GM18951 (cell line): ENCODE results near the gene SLC22A2.

Experiments
- POLR2A ChIP-seq: IDR thresholded peaks from 4 replicates; pipeline ENCODE4 v1.6.1; 2011; ENCODE audit warnings: mild to moderate bottlenecking; ENCODE audit not compliant: insufficient read length, insufficient read depth; ENCODE audit errors: extremely low read depth
- in situ Hi-C: fragments of 300-500 bp; cut with MboI; formaldehyde crosslinking; loops from one replicate; pipeline ENCODE4 v1.12.0; 2022; ENCODE audit warnings: low sequenced_read_pairs, mixed read lengths, inconsistent platforms; ENCODE audit not compliant: unreplicated experiment

The SLC22A2 gene

GRCh38 chr6:160264061-160264612 is 5.5 kb upstream of the SLC22A2 start:
- no peak for TF ChIP-seq POLR2A
- in situ Hi-C loops, result no loop called here

DNA sequence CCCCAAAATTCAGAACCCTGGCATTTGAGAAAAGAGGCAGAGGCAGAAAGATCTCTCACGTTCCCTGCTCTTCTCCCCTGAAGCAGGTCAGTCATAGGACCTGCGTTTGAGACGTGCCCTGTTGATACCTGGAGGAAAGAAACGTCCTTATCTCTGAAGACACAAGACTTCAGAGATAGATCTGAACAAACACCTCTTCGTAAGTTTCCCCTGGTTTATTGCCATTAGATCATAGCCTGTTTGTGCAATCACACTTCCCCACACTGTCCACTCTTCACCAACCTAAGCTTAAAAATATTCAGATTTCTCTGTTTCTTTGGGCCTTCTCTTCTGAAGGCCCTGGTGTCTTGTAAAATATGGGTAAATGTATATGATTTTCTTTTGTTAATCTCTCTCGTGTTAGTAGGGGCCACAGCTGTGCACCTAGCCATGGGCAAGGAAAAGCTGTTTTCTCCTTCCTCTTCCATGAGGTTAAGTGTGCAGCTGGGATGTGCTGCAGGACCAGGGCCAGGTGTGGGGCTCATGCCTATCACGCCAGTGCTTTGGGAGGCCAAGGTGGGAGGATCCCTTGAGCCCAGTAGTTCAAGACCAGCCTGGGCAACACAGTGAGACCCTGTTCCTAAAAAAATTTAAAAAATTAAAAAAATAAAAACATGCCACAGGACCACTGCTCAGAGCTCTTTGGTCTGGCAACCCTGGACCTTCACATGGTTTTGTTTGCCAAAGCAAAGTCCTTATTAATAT is 4.7 kb upstream of the SLC22A2 start:
- no peak for TF ChIP-seq POLR2A
- in situ Hi-C loops, result no loop called here

DNA sequence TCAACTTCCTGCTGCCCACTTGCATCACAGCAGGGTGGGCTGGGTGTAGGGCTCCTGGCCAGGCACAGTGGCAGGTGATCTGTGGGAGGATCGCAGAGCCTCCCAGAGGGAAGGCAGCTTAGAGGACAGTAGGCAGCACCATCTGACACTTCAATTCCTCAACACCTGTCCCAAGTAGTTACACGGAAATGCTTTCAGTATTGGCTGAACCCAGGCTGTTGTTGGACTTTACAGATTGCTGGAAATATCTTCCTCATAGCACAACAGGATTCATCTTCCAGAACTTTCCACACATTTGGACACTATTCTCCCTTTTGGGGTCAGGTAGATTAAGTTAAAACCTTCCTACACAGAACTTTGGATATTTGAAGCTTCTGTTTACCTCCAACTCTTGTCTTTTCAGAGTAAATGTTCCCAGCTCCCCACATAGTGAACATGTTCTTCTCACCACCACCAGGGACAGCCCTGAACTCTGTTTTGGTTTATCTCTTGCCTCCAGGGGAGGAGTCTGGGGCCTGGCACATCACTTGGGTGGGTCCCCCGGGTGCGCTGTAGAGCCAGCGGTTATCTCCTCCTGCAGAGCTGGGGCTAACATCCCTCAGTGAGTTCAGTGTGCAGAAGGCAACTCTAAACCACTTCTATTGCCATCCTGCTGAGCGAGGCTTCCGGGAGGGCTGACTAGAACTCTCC is 3.5 kb upstream of the SLC22A2 start:
- TF ChIP-seq POLR2A, result no peak
- in situ Hi-C loops, result no loop called here

GRCh38 chr6:160260803-160261450 is 2.3 kb upstream of the SLC22A2 start:
- TF ChIP-seq POLR2A, result no peak
- in situ Hi-C loops, result no loop called here

DNA sequence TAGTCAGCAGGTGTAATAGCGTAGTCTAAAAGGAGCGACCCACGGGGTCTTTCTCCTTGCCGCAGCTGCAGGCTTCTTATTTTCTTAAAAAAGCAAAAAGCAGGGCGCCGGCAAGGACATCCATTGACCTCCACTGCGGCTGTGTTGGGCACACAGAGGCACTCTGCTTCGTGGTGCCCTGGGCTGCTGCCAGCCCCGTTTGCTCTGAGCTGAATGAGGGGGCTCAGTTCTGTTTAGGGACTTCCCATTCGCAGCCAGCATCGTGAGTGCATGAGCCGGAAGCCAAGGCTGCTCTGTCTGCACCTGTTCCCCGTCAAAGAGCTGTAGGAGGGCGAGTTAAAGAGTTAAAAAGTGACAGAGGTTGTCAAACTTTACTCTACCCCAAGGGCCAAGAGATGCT is 1.7 kb upstream of the SLC22A2 start:
- in situ Hi-C loops, result no loop called here
- TF ChIP-seq POLR2A, result no peak

- TF ChIP-seq POLR2A, result no peak
- in situ Hi-C loops, result no loop called here
Measured at GRCh38 chr6:160259598-160259997, 977 bp upstream of the SLC22A2 start.

GRCh38 chr6:160259143-160259425 is 463 bp upstream of the SLC22A2 start:
- TF ChIP-seq POLR2A, result no peak
- in situ Hi-C loops, result no loop called here

- TF ChIP-seq POLR2A, result no peak
- in situ Hi-C loops, result no loop called here
Measured at GRCh38 chr6:160256445-160256844, 2.2 kb downstream of the SLC22A2 start.

DNA sequence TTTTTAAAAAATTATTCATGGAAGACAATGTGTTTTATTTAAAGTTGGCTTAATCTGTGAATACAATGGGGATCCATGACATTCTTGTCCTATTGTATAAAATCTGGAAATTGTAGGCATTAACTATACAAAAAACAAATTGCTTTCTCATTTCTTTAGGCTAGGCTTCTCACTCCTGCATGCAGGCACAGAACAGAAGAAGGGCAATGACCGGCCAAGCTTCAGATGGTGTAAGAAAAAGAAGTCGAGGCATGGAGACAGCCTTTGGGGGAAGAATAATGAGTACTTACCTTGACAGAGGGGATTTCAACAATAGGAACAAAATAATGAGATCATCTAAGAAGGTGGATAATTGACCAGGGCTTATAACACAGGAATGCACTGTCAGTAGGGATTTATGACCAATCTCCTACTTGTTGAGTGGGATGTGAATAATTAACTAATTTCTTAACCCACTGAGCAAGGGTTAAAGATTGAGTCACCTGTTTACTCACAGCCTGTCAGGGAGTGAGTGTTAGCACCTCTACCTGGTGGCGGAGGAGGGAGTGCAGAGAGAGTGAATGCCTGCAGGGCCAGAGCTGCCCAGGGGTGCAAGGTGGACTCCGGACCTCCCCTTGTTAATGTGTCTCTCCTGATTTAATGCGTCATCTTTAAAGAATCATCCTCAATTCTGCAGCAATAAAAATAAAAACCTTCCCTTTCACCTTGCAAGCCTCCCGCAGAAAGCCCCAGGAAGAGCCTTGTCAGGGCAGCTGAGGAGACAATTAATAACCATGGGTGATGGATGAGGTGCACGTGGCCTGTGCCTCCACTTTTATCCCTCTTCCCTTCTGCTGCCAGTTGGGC is 3.9 kb downstream of the SLC22A2 start:
- TF ChIP-seq POLR2A, result no peak

DNA sequence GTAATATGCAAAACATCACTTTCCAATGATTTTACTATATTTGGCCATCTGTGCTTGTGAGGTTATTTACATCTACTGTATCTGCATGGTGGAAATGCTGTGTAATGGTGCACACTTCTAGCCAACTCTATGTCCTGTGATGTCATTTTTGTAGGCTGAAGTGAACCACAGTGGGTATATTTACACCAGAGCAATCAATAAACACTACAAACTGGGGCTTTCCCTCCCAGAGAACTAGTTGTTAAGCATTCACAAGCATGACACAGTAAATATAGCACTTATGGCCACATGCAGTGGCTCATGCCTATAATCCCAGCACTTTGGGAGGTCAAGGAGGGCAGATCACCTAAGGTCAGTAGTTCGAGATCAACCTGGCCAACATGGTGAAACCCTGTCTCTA is 4.9 kb downstream of the SLC22A2 start:
- no peak for TF ChIP-seq POLR2A
- in situ Hi-C loops, result no loop called here

More for the DNA sequence above, 3.9 kb downstream of the SLC22A2 start:
- in situ Hi-C loops, result no loop called here

GRCh38 chr6:160253292-160253691 is 5.3 kb downstream of the SLC22A2 start:
- TF ChIP-seq POLR2A, result no peak
- in situ Hi-C loops, result no loop called here

DNA sequence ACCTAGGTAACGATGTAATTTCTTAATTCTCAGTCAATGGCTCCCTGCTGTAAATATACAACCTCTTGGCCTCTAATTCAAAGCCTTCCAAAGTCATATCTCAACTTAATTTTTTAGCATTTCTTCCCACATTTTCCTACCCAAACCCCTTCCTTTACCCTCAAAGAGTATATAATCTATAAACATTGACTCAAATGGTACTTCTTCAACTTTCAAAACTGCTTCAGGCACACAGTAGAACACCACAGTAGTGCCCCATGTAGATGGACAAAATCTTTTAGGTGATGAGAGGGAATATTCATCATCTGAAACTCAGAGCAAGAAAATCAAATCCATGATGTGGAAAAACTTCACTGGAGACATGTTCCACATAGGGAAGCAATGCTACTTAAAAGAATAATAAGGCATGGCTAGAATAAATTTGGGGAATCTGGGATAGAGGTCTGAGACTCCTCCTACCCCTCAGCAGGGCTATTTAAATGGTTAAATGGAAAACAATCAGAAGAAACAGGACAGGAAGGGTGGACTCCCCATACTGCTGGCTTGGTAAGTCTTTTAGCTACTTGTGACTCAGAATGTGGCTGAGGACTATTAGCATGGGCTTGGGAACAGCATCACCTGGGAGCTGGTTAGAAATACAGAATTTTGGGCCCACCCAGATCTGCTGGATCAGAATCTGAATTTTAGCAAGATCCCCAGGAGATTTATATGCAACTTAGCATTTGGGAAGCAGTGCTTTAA is 6.4 kb downstream of the SLC22A2 start:
- in situ Hi-C loops, result no loop called here
- no peak for TF ChIP-seq POLR2A
